GM19035 (cell line): ENCODE data around the gene INS.

Experiments used
- ATAC-seq: cut with Tn5 transposase; IDR thresholded peaks from one replicate; pipeline ENCODE4 v1.9.1; 2021; ENCODE audit not compliant: unreplicated experiment

INS gene

DNA sequence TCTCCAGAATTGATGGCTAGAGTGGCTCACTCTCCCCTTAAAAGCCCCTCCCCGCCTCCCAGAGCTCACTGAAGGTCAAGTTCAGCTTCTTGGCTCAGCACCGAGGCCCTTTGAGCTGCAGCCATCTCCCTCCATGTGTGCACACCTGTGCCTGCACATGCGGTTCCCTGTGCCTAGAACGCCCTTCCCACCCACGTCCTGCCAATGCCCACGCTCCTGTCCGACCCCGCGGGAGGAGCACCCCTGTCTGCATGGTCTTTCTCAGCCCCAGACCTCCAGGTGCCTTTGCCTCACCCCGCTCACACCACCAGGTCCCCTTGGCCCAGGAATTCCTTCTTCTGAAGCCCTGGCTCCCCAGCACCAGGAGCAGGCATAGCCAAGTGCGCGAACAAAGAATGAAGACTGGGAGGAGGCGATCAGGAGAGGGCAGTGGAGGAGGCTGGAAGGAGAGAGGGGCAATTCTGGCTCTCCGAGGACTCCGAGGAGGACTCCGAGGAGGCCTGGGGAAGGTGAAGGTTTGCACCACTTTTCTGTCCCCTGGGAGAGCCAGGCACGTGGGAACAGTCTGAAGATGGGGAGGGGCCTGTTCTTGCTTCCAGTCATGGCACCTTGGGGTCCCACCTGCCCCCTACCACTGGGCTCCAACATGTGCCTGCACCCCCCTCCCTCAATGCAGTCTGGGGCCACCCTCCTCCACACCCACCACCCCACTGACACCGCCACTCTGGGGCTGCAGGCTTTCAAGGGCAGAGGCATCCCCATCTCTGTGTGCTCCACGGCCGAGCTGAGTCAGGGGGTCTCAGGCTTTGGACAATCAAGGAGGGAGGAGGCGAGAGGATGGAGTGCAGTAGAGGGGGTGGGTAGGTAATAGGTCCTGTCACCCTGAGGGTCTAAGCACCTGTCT, 39.5 kb downstream of the INS start:
- no peak for ATAC-seq

DNA sequence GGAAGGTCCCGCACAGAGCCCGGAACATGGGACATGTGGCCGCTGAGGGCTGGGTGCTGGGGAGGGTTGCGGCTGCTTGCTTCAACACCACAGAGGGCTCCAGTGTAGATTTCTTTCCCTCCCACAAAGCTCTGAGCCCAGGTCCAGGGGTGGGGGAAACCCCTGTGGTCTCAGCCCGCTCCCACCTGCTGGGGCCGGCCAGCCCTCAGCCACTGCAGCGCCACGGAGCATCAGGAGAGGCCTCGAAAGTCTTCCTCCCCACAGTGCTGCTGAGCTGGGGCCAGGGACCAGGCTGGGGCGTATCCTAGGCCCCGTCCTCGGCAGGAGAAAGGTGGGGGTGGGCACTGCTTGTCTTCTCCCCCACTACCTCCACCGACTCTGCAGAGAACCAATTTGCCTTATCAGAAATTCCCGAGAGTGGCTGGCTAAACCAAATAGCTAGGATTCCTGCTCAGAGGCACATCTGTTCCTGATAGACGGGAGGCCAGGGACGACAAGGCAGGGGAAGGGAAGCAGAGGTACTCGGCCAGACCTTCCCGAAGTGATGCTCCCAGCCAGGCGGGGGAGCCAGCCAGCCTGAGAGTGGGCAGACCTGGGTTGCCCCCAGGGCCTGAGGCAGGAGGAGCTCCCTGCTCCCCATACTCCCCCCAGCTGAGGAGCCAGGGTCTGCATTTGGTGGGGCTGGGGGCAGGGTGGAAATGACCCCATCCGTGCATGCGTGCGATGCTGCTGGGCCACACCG, 40.5 kb downstream of the INS start:
- ATAC-seq, result no peak

- no peak for ATAC-seq
Observed at GRCh38 chr11:2118677-2119076, 42.3 kb downstream of the INS start.

GRCh38 chr11:2116680-2117079, 44.3 kb downstream of the INS start:
- no peak for ATAC-seq

- ATAC-seq, result no peak
Observed at GRCh38 chr11:2115308-2115707, 45.7 kb downstream of the INS start.

DNA sequence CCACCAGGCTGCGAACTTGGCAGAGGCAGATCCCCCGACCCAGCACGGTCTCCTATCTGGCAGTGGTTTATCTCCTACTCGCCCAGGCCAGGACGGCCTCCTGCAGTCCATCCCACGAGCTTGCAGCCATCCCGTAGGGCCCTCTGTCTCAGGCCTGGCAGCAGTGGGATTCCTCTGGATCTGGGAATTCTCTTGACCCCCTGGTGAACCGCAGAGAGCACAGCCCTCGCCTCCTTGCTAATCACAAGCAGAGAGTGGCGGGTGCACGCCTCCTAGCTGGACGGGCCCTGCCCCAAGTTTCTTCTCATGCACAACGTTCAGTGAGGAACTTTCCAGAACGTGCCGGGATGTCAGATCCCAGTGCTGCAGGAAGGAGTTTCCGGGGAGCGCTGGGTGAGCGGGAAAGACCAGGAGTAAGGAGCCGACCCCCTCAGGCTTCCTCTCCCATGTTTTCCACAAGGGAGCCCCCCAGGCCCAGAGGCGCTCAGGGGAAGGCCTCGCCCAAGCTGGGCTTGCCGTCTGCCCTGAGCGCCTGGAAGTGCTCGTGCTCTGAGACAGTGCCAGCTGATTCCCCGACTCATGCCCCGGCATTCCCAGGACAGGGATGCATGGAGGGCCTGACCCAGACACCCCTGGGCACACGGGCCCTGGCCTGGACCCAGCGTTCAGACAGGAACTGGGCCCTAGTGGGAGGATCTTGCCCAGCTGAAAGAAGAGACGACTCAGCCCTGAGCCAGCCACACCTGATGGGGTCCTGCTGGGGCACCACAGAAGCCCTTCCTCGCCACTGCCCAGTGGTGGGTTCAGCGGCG, 46.4 kb downstream of the INS start:
- no peak for ATAC-seq

GRCh38 chr11:2113776-2114175, 47.2 kb downstream of the INS start:
- ATAC-seq, result no peak

GRCh38 chr11:2110521-2110920, 50.5 kb downstream of the INS start:
- no peak for ATAC-seq
